GM23338 (cell line): ENCODE measurements around the gene SKP2. TPM values are rescaled to one million over a fixed set of nuclear protein-coding genes. Genes with fewer than 3 reads are reported as not detected.
A peak's percentile ranks its signal among the peaks of the same experiment; 100 is the strongest.

Experiments
- ATAC-seq: fragments of 200-7000 bp; cut with Tn5 transposase; 3 replicates; pipeline ENCODE4 v1.9.1; 2020
- DNase-seq: peaks from one replicate; pipeline ENCODE4 v3.0.0-alpha.2; 2015; ENCODE audit warnings: low spot score
- H2AFZ ChIP-seq: fragments of 200-600 bp; sonication (generic); 2 replicates; pipeline ENCODE4 v1.8.0; 2016; ENCODE audit warnings: antibody characterized with exemption, mild to moderate bottlenecking, moderate library complexity
- H3F3A ChIP-seq: fragments of 200-600 bp; sonication (generic); replicated peaks from 2 replicates; pipeline ENCODE4 v1.8.0; 2017; ENCODE audit warnings: antibody characterized with exemption, mixed run types, low read depth
- H3K27ac ChIP-seq: fragments of 200-600 bp; sonication (generic); 2 replicates; pipeline ENCODE4 v1.6.1; 2016; ENCODE audit warnings: low read depth
- H3K27me3 ChIP-seq: fragments of 200-600 bp; sonication (generic); 2 replicates; pipeline ENCODE4 v1.8.0; 2016; ENCODE audit warnings: mild to moderate bottlenecking, mixed run types, moderate library complexity; ENCODE audit not compliant: insufficient read depth
- H3K36me3 ChIP-seq: fragments of 200-600 bp; sonication (generic); 2 replicates; pipeline ENCODE4 v1.8.0; 2016; ENCODE audit warnings: mild to moderate bottlenecking; ENCODE audit not compliant: insufficient read depth
- H3K4me1 ChIP-seq: fragments of 200-600 bp; sonication (generic); 2 replicates; pipeline ENCODE4 v1.8.0; 2016; ENCODE audit warnings: mild to moderate bottlenecking, moderate library complexity; ENCODE audit not compliant: insufficient read depth
- H3K4me2 ChIP-seq: fragments of 200-600 bp; sonication (generic); 2 replicates; pipeline ENCODE4 v1.7.1; 2017; ENCODE audit warnings: mixed run types
- H3K4me3 ChIP-seq: fragments of 200-600 bp; sonication (generic); 2 replicates; pipeline ENCODE4 v1.6.1; 2016; ENCODE audit warnings: mixed run types
- H3K79me2 ChIP-seq: fragments of 200-600 bp; sonication (generic); replicated peaks from 2 replicates; pipeline ENCODE4 v1.8.0; 2017; ENCODE audit warnings: mild to moderate bottlenecking; ENCODE audit not compliant: insufficient read depth
- H3K9me2 ChIP-seq: fragments of 200-600 bp; sonication (generic); 2 replicates; pipeline ENCODE4 v1.8.0; 2017; ENCODE audit not compliant: insufficient read depth
- H4K20me1 ChIP-seq: fragments of 200-600 bp; sonication (generic); replicated peaks from 2 replicates; pipeline ENCODE4 v1.8.0; 2017; ENCODE audit warnings: mild to moderate bottlenecking; ENCODE audit not compliant: insufficient read depth
- H3K27ac Mint-ChIP-seq: 2 replicates; pipeline ENCODE4 v1.8.0; 2020; ENCODE audit warnings: inconsistent platforms, mild to moderate bottlenecking, moderate library complexity, mixed read lengths
- H3K27me3 Mint-ChIP-seq: 3 replicates; pipeline ENCODE4 v1.8.0; 2022; ENCODE audit warnings: low read depth, mild to moderate bottlenecking, moderate library complexity, mixed read lengths, inconsistent platforms; ENCODE audit not compliant: insufficient read depth, poor library complexity
- H3K36me3 Mint-ChIP-seq: 3 replicates; pipeline ENCODE4 v1.8.0; 2021; ENCODE audit warnings: low read depth, mild to moderate bottlenecking, inconsistent platforms, moderate library complexity, mixed read lengths
- H3K4me1 Mint-ChIP-seq: 3 replicates; pipeline ENCODE4 v1.8.0; 2020; ENCODE audit warnings: mild to moderate bottlenecking, inconsistent platforms, mixed read lengths
- H3K4me3 Mint-ChIP-seq: 3 replicates; pipeline ENCODE4 v1.8.0; 2021; ENCODE audit warnings: moderate library complexity, mild to moderate bottlenecking, inconsistent platforms, mixed read lengths
- H3K9me3 Mint-ChIP-seq: 3 replicates; pipeline ENCODE4 v1.8.0; 2020; ENCODE audit warnings: moderate library complexity, mild to moderate bottlenecking, inconsistent platforms, mixed read lengths
- EZH2 ChIP-seq: fragments of 200-600 bp; sonication (generic); IDR thresholded peaks from one replicate; pipeline ENCODE4 v1.8.0; 2017; ENCODE audit warnings: antibody characterized with exemption, mild to moderate bottlenecking, low read depth; ENCODE audit not compliant: unreplicated experiment
- JUNB ChIP-seq: IDR thresholded peaks from one replicate; pipeline ENCODE4 v1.6.1; 2016; ENCODE audit warnings: antibody characterized with exemption; ENCODE audit not compliant: unreplicated experiment
- POLR2AphosphoS5 ChIP-seq: IDR thresholded peaks from 2 replicates; pipeline ENCODE4 v1.6.1; 2016; ENCODE audit warnings: antibody characterized with exemption, low read depth
- ZNF114 ChIP-seq: fragments of 250-450 bp; sonication (Bioruptor Pico); IDR thresholded peaks from 2 replicates; pipeline ENCODE4 v1.5.0; 2020; ENCODE audit warnings: mild to moderate bottlenecking, moderate library complexity
- polyA plus RNA-seq: library from polyadenylated mRNA; unstranded; fragments of >200 nt; fragmentation: Nextera tagmentation; extraction: Ambion mirVana; gene quantifications from 2 replicates; pipeline ENCODE4 v1.2.1, GENCODE V29; 2016
- total RNA-seq: library from RNA; depleted of rRNA; stranded (reverse); fragments of >200 nt; shearing (Covaris generic); gene quantifications from 2 replicates; pipeline ENCODE4 v1.2.3, GENCODE V29; 2014
- TF ChIP-seq, protein P1 (sequence below): IDR thresholded peaks from one replicate; pipeline ENCODE4 v1.6.1; 2018; ENCODE audit warnings: antibody characterized with exemption; ENCODE audit not compliant: unreplicated experiment
- TF ChIP-seq, protein P2 (sequence below), 2 experiments: fragments of 200-600 bp in 1 of 2; sonication (generic) in 1 of 2; conservative IDR thresholded peaks; 2 replicates each; pipeline versions ENCODE4 v1.5.1 to v1.6.1; 2016 to 2017; ENCODE audit warnings: antibody characterized with exemption in 2 of 2, low read depth in 2 of 2, mild to moderate bottlenecking in 2 of 2, moderate library complexity in 1 of 2

The SKP2 gene
- total and polyA plus RNA-seq, 2 experiments from 2014 or later, result 66.6 to 75.6 TPM

DNA sequence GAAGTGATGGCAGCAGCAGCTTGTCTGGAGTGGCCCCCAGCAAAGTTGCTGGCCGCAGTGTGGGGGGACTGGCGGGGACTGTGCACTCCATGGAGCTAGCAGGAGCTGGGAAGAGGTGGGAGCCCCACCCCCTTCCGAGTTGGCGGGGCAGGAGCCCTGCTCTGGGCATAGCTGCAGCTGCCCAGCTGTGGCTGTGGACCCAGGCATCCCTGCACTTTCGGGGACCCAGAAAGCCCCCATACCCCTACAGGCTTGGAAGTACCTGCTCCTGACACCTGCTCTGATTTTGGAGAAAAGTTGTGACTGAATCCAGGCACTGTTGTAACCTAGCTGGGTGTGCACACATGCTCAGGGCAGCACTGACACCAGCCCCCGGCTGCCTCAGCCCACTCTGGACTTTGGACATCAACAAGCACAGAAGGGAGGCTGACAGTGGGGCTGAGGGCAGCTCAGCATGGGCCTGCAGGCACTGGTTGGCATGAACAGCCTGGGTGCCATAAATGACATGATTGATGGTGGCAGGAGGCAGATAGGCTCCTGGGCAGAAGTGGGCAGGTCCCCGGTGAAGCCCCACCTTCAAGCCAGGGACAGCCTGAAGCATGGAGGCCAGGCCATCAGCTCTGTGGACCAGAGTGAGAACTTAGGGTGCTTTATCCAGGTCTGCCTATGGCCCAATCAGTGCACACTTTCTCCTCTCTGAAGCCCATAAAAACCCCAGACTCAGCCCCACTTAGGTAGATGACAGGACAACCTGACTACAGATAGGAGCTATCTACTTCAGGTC lies 12.8 kb upstream of the SKP2 start (continued):
- TF ChIP-seq, protein P1, sequence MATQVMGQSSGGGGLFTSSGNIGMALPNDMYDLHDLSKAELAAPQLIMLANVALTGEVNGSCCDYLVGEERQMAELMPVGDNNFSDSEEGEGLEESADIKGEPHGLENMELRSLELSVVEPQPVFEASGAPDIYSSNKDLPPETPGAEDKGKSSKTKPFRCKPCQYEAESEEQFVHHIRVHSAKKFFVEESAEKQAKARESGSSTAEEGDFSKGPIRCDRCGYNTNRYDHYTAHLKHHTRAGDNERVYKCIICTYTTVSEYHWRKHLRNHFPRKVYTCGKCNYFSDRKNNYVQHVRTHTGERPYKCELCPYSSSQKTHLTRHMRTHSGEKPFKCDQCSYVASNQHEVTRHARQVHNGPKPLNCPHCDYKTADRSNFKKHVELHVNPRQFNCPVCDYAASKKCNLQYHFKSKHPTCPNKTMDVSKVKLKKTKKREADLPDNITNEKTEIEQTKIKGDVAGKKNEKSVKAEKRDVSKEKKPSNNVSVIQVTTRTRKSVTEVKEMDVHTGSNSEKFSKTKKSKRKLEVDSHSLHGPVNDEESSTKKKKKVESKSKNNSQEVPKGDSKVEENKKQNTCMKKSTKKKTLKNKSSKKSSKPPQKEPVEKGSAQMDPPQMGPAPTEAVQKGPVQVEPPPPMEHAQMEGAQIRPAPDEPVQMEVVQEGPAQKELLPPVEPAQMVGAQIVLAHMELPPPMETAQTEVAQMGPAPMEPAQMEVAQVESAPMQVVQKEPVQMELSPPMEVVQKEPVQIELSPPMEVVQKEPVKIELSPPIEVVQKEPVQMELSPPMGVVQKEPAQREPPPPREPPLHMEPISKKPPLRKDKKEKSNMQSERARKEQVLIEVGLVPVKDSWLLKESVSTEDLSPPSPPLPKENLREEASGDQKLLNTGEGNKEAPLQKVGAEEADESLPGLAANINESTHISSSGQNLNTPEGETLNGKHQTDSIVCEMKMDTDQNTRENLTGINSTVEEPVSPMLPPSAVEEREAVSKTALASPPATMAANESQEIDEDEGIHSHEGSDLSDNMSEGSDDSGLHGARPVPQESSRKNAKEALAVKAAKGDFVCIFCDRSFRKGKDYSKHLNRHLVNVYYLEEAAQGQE, result no peak
- TF ChIP-seq JUNB, result no peak

DNA sequence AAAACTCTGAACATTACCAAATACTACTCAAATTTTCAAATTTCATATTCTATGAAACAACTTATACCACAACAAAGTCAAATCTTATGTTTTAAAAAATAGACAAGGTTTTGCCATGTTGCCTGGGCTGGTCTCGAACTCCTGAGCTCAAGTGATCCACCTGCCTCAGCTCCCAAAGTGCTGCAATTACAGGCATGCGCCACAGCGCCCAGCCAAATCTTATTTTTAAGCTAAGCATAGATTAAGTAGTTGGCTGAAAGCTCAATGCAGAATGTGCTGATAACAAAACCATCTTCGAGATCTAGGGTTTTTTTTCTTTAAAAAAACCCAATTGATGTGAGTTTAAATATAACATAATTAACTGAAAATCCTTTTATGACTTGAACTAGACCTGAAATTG lies 6.6 kb upstream of the SKP2 start:
- Histone ChIP-seq H3K27ac (no peak overlapping the region), H3K9me2 (no peaks in the 10 kb centered on the region), H3K27me3 (no peaks in the 10 kb centered on the region), H3K4me3 (no peak overlapping the region), H3K36me3 (no peaks in the 10 kb centered on the region), H3K79me2 (no peaks in the 10 kb centered on the region), H3F3A (no peaks in the 10 kb centered on the region), H4K20me1 (no peaks in the 10 kb centered on the region), H2AFZ (no peak overlapping the region), H3K4me1 (no peaks in the 10 kb centered on the region), H3K4me2 (no peak overlapping the region)
- DNase-seq (peak; percentile 11), ATAC-seq (no peak)
- no peak overlapping the region for H3K27ac Mint-ChIP-seq
- peaks cover 10% of the 10 kb centered on the region for H3K36me3 Mint-ChIP-seq
- no peak overlapping the region for H3K4me3 Mint-ChIP-seq
- H3K27me3 Mint-ChIP-seq, result peaks cover 2% of the 10 kb centered on the region
- TF ChIP-seq JUNB (no peak), EZH2 (no peak)
- TF ChIP-seq, protein P2, sequence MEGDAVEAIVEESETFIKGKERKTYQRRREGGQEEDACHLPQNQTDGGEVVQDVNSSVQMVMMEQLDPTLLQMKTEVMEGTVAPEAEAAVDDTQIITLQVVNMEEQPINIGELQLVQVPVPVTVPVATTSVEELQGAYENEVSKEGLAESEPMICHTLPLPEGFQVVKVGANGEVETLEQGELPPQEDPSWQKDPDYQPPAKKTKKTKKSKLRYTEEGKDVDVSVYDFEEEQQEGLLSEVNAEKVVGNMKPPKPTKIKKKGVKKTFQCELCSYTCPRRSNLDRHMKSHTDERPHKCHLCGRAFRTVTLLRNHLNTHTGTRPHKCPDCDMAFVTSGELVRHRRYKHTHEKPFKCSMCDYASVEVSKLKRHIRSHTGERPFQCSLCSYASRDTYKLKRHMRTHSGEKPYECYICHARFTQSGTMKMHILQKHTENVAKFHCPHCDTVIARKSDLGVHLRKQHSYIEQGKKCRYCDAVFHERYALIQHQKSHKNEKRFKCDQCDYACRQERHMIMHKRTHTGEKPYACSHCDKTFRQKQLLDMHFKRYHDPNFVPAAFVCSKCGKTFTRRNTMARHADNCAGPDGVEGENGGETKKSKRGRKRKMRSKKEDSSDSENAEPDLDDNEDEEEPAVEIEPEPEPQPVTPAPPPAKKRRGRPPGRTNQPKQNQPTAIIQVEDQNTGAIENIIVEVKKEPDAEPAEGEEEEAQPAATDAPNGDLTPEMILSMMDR (conservative IDR thresholded peaks at IDR 0.05; ENCODE audit: low read depth in 2 of 2), result no peak
- H3K9me3 Mint-ChIP-seq, result no peaks in the 10 kb centered on the region; the same call in 2 of the 3 replicates
- peaks cover under 1% of the 10 kb centered on the region; the same call in 1 of the 3 replicates for H3K4me1 Mint-ChIP-seq

DNA sequence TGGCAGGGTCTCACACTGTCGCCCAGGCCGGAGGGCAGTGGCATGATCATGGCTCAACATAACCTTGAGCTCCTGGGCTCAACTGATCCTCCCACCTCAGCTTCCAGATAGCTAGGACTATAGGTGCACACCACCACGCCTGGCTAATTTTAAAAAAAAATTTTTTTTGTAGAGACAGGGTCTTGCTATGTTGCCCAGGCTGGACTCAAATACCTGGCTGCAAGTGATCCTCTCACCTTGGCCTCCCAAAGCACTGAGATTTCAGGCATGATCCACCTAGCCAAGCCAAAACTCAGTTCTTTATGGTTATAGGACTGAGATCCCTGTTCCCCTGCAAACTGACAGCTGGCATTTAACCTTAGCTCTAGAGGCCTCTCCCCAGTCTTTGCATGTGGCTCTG lies 5.5 kb upstream of the SKP2 start:
- H3K4me3 ChIP-seq, result no peak overlapping the region
- no peaks in the 10 kb centered on the region for H3K36me3 Mint-ChIP-seq
- no peaks in the 10 kb centered on the region for H3K27me3 ChIP-seq
- TF ChIP-seq POLR2AphosphoS5 (no peak), ZNF114 (CRISPR knock-in tag) (no peak)
- H2AFZ ChIP-seq, result no peak overlapping the region
- no peaks in the 10 kb centered on the region for H3K36me3 ChIP-seq
- H3K4me1 ChIP-seq, result no peaks in the 10 kb centered on the region
- no peaks in the 10 kb centered on the region for H3K9me2 ChIP-seq
- no peak overlapping the region for H3K4me2 ChIP-seq
- no peak overlapping the region for H3K27ac Mint-ChIP-seq
- no peak for DNase-seq
- H3K4me1 Mint-ChIP-seq, result peaks cover 5% of the 10 kb centered on the region; the same call in 2 of the 3 replicates
- ATAC-seq, result no peak
- H3F3A ChIP-seq, result no peaks in the 10 kb centered on the region
- H3K79me2 ChIP-seq, result no peaks in the 10 kb centered on the region
- H3K4me3 Mint-ChIP-seq, result no peak overlapping the region
- H3K27ac ChIP-seq, result no peak overlapping the region
- no peaks in the 10 kb centered on the region for H3K9me3 Mint-ChIP-seq
- no peaks in the 10 kb centered on the region for H4K20me1 ChIP-seq
- H3K27me3 Mint-ChIP-seq, result no peaks in the 10 kb centered on the region
